HepG2 (cell line): ENCODE measurements around the gene NDC80.

Experiments
- ELK4 ChIP-seq: sonication (generic); formaldehyde crosslinking; IDR thresholded peaks from 2 replicates; pipeline ENCODE4 v1.9.0; 2021; ENCODE audit warnings: missing genetic modification reagents, borderline replicate concordance
- JUNB ChIP-seq: sonication (generic); formaldehyde crosslinking; IDR thresholded peaks from 2 replicates; pipeline ENCODE4 v1.8.0; 2022; ENCODE audit warnings: missing genetic modification reagents, mild to moderate bottlenecking, borderline replicate concordance
- PRPF4 ChIP-seq: fragments of 200-400 bp; formaldehyde crosslinking; IDR thresholded peaks from 2 replicates; pipeline ENCODE4 v1.6.1; 2016; ENCODE audit warnings: low read length, low read depth; ENCODE audit not compliant: poor library complexity, severe bottlenecking
- UBTF ChIP-seq: sonication (generic); formaldehyde crosslinking; IDR thresholded peaks from 2 replicates; pipeline ENCODE4 v1.4.0; 2020; ENCODE audit warnings: mild to moderate bottlenecking, missing genetic modification reagents
- ZMAT3 ChIP-seq: sonication (generic); formaldehyde crosslinking; conservative IDR thresholded peaks from 2 replicates; pipeline ENCODE4 v1.7.0; 2021; ENCODE audit warnings: missing genetic modification reagents
- TF ChIP-seq, protein P1 (sequence below): sonication (generic); formaldehyde crosslinking; IDR thresholded peaks from 2 replicates; pipeline ENCODE4 v1.5.0; 2020; ENCODE audit warnings: missing genetic modification reagents, mild to moderate bottlenecking, borderline replicate concordance
- TF ChIP-seq, protein P2 (sequence below): sonication (generic); formaldehyde crosslinking; IDR thresholded peaks from 2 replicates; pipeline ENCODE4 v1.4.0; 2020; ENCODE audit warnings: missing genetic modification reagents, borderline replicate concordance

GRCh38 chr18:2629003-2629402, 57.6 kb downstream of the NDC80 start:
- TF ChIP-seq ZMAT3 (CRISPR knock-in tag) (no peak), JUNB (CRISPR knock-in tag) (no peak), ELK4 (CRISPR knock-in tag) (no peak), UBTF (CRISPR knock-in tag) (no peak), PRPF4 (no peak)
- TF ChIP-seq, protein P1, sequence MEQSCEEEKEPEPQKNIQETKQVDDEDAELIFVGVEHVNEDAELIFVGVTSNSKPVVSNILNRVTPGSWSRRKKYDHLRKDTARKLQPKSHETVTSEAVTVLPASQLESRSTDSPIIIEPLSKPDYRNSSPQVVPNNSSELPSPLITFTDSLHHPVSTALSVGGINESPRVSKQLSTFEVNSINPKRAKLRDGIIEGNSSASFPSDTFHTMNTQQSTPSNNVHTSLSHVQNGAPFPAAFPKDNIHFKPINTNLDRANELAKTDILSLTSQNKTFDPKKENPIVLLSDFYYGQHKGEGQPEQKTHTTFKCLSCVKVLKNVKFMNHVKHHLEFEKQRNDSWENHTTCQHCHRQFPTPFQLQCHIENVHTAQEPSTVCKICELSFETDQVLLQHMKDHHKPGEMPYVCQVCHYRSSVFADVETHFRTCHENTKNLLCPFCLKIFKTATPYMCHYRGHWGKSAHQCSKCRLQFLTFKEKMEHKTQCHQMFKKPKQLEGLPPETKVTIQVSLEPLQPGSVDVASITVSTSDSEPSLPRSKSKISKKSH (CRISPR knock-in tag), result no peak
- TF ChIP-seq, protein P2, sequence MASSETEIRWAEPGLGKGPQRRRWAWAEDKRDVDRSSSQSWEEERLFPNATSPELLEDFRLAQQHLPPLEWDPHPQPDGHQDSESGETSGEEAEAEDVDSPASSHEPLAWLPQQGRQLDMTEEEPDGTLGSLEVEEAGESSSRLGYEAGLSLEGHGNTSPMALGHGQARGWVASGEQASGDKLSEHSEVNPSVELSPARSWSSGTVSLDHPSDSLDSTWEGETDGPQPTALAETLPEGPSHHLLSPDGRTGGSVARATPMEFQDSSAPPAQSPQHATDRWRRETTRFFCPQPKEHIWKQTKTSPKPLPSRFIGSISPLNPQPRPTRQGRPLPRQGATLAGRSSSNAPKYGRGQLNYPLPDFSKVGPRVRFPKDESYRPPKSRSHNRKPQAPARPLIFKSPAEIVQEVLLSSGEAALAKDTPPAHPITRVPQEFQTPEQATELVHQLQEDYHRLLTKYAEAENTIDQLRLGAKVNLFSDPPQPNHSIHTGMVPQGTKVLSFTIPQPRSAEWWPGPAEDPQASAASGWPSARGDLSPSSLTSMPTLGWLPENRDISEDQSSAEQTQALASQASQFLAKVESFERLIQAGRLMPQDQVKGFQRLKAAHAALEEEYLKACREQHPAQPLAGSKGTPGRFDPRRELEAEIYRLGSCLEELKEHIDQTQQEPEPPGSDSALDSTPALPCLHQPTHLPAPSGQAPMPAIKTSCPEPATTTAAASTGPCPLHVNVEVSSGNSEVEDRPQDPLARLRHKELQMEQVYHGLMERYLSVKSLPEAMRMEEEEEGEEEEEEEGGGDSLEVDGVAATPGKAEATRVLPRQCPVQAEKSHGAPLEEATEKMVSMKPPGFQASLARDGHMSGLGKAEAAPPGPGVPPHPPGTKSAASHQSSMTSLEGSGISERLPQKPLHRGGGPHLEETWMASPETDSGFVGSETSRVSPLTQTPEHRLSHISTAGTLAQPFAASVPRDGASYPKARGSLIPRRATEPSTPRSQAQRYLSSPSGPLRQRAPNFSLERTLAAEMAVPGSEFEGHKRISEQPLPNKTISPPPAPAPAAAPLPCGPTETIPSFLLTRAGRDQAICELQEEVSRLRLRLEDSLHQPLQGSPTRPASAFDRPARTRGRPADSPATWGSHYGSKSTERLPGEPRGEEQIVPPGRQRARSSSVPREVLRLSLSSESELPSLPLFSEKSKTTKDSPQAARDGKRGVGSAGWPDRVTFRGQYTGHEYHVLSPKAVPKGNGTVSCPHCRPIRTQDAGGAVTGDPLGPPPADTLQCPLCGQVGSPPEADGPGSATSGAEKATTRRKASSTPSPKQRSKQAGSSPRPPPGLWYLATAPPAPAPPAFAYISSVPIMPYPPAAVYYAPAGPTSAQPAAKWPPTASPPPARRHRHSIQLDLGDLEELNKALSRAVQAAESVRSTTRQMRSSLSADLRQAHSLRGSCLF (CRISPR knock-in tag), result no peak
